Esophagus muscularis mucosa (tissue), 3 donors: ENCODE results near the gene NUSAP1.

Source experiments
- CTCF ChIP-seq, 3 experiments: fragments of 200-600 bp in 2 of 3; fragments of 450-650 bp in 1 of 3; sonication (generic) in 2 of 3; IDR thresholded peaks; one replicate each; pipeline ENCODE4 v1.5.1; 2017 to 2019; ENCODE audit warnings: antibody characterized with exemption in 3 of 3, mild to moderate bottlenecking in 2 of 3, moderate library complexity in 1 of 3
- POLR2A ChIP-seq: fragments of 450-650 bp; IDR thresholded peaks from one replicate; pipeline ENCODE4 v1.6.1; 2017; ENCODE audit warnings: antibody characterized with exemption, moderate library complexity, mild to moderate bottlenecking, low read depth
- POLR2AphosphoS5 ChIP-seq, 2 donors: sonication (generic); formaldehyde crosslinking; IDR thresholded peaks; one replicate each; pipeline ENCODE4 v1.6.1; 2017; ENCODE audit warnings: antibody characterized with exemption in 2 of 2

DNA sequence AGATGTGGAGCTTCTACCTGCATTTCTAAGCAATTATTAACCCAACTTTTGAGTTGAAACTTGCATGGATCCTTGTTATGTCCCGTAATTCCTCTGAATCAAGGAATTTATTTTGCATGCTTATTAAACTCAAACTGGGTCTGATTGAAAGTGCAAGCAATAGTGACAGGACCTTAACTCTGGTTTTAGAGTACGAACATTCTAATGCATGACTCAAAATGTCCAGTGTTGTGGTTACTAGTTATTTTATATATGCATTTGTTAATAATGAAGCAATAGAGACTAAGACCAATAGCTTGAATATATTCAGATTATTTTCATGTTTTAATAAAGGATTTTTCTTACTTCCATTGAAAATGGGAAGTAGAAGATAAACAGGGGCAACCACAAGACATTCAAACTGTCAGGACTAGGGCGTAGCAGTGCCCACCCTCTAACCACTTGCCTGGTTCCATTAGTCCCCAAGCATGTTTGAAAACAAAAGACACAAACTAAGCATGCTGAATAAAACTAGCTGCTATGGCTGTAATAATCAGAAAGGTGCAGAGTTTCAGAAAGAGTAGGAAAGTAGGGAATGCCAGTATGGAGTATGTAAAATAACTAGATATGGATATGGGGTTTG is 28.4 kb upstream of the NUSAP1 start:
- TF ChIP-seq CTCF (IDR thresholded peaks at IDR 0.05) (no peak), POLR2A (no peak), POLR2AphosphoS5 (IDR thresholded peaks at IDR 0.05) (no peak)
